ENCODE data around the gene SUSD1. TPM values are rescaled to one million over a fixed set of nuclear protein-coding genes. Genes with fewer than 3 reads are reported as not detected.
A peak's percentile ranks its signal among the peaks of the same experiment; 100 is the strongest.

The SUSD1 gene
- total and polyA plus RNA-seq, 8 donors, result 2.6 to 14.8 (median 4.4) TPM

- no peak for DNase-seq
- no peak for ATAC-seq
- no peaks in the 10 kb centered on the region for H3K36me3 ChIP-seq
- no peaks in the 10 kb centered on the region for H3K27me3 ChIP-seq
- no peaks in the 10 kb centered on the region for H3K4me1 ChIP-seq
- TF ChIP-seq, protein P1, sequence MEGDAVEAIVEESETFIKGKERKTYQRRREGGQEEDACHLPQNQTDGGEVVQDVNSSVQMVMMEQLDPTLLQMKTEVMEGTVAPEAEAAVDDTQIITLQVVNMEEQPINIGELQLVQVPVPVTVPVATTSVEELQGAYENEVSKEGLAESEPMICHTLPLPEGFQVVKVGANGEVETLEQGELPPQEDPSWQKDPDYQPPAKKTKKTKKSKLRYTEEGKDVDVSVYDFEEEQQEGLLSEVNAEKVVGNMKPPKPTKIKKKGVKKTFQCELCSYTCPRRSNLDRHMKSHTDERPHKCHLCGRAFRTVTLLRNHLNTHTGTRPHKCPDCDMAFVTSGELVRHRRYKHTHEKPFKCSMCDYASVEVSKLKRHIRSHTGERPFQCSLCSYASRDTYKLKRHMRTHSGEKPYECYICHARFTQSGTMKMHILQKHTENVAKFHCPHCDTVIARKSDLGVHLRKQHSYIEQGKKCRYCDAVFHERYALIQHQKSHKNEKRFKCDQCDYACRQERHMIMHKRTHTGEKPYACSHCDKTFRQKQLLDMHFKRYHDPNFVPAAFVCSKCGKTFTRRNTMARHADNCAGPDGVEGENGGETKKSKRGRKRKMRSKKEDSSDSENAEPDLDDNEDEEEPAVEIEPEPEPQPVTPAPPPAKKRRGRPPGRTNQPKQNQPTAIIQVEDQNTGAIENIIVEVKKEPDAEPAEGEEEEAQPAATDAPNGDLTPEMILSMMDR (IDR thresholded peaks at IDR 0.05), result no peak
- intact Hi-C loops (cut with DNase I), result no loop called here
- H3K4me3 ChIP-seq, result no peak overlapping the region
- no peaks in the 10 kb centered on the region for H3K9me3 ChIP-seq
- H3K27ac ChIP-seq, result no peak overlapping the region
- WGBS, 2 donors, result 92 to 93% methylated on average over 5 of the region's 5 CpGs
- no peak for FAIRE-seq
Observed at GRCh38 chr9:112042769-112043168, 132.3 kb downstream of the SUSD1 start.

DNA sequence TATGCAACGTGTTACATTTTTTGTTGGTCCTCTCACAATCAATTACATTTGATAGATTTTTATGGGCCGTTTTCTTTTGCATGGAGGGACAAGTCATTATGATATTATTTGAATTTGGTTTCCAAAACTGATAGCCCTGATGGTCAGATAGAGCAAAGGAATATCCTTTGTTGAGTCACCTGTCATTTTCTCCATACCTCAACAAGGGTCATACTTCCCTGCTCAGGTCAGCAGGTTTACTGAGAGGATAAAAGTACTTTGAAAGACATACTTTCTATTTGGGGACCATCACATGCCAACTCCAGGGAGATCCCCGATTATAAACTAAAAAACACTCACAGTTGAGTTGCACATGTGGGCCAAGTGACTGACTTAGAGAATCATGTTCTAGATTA is 132.9 kb downstream of the SUSD1 start:
- H3K9me3 ChIP-seq, result no peaks in the 10 kb centered on the region
- H3K27me3 ChIP-seq, result no peaks in the 10 kb centered on the region
- peak overlapping the region in 2 of 4 donors; percentile 41 to 51 for H3K27ac ChIP-seq
- ATAC-seq, result no peak
- no peak overlapping the region for H3K4me3 ChIP-seq
- H3K36me3 ChIP-seq, result no peaks in the 10 kb centered on the region
- TF ChIP-seq, protein P1 (IDR thresholded peaks at IDR 0.05), result no peak
- intact Hi-C loops (cut with DNase I), result no loop called here
- no peak for FAIRE-seq
- H3K4me1 ChIP-seq, result no peaks in the 10 kb centered on the region
- 70 to 78% methylated on average over 3 of the region's 3 CpGs for WGBS, 2 donors
- no peak for DNase-seq

DNA sequence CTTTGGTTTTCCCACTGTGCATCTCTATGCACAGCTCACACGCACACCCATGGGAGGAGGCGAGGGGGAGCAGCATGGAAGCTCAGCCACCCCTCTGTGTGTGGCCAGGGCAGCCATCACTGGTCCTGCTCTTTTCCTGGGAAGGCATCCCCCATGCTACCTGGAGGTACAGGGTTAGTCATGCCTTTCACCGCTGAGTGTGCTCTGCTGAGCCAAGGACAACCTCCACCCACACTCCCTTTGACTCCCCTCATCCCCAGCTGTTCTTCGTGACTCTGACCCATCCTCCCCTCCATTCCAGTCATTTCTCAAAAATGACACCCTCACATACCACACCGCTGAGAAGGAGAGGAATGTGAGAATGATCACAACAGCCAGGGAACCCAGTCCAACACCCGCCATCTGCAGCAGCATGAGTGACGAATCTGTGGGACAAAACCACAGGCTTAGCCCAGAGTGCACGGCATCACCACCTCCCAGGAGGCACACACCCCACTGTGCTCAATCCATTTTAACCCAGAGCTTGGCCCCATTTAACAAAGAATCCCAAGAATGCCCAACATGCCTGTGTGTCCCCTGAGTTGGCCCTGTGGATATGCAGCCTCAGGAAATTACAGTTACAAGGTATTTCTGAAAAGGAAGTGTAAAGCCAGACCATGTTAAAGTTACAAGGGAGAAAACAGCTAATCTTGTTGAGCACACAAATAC is 133.4 kb downstream of the SUSD1 start:
- H3K27me3 ChIP-seq, result no peaks in the 10 kb centered on the region
- DNase-seq, result peak in 1 of 6 donors; percentile 18
- H3K4me1 ChIP-seq, result no peaks in the 10 kb centered on the region
- FAIRE-seq, result no peak
- WGBS, 2 donors, result 73 to 74% methylated on average over 8 of the region's 8 CpGs
- TF ChIP-seq, protein P1 (IDR thresholded peaks at IDR 0.05), result no peak
- H3K4me3 ChIP-seq, result no peak overlapping the region
- H3K9me3 ChIP-seq, result no peaks in the 10 kb centered on the region
- peak; percentile 48 to 87 (median 77) for ATAC-seq
- peak overlapping the region in 2 of 4 donors; percentile 41 to 51 for H3K27ac ChIP-seq
- no peaks in the 10 kb centered on the region for H3K36me3 ChIP-seq
- intact Hi-C loops (cut with DNase I), result no loop called here

DNA sequence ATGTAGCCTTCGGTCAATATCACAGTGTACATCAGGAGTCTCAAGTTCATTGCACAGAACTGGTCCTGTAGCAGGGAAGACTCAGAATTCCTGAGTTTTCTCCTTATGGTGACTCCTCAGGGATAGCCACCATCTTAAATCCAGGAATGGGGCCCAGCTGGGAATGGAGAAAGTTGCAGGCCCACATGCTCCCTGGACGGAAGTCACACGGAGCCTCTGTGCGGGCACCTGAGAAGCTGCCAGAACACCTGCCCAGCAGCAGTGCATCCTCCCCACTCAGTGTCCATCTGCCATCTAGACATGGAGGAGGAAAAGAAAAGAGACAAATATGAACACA is 133.9 kb downstream of the SUSD1 start:
- Histone ChIP-seq H3K36me3 (no peaks in the 10 kb centered on the region), H3K27me3 (no peaks in the 10 kb centered on the region), H3K9me3 (no peaks in the 10 kb centered on the region), H3K4me3 (no peak overlapping the region), H3K27ac (peak overlapping the region in 1 of 4 donors; percentile 51), H3K4me1 (no peaks in the 10 kb centered on the region)
- intact Hi-C loops (cut with DNase I), result no loop called here
- DNase-seq (no peak), FAIRE-seq (no peak), ATAC-seq (no peak)
- TF ChIP-seq, protein P1 (IDR thresholded peaks at IDR 0.05), result no peak
- WGBS, 2 donors, result 97 to 98% methylated on average over 4 of the region's 4 CpGs

DNA sequence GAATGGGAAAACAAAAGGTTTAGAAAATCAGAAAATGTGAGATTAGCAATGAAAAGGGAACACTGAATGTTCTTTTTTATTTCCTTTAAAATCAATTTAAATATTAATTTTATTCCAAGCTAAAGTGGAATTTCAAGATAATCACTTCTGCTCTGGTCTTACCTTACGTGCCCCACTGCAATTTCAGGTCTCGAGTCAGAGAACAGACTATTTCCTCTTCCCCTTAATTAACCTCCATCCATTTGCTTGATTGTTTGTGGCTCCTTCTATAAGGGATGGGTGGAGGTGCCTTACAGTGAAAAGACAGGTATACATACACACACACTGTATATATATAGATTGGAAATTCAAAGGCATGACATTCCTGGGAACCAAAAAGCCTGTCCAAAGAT is 137.1 kb downstream of the SUSD1 start:
- Histone ChIP-seq H3K4me3 (no peak overlapping the region), H3K4me1 (peaks cover 0 to 9% (median 0%) of the 10 kb centered on the region in 3 donors), H3K27ac (no peak overlapping the region), H3K27me3 (no peaks in the 10 kb centered on the region), H3K9me3 (no peaks in the 10 kb centered on the region), H3K36me3 (no peaks in the 10 kb centered on the region)
- TF ChIP-seq, protein P1 (IDR thresholded peaks at IDR 0.05), result no peak
- DNase-seq (no peak), FAIRE-seq (no peak), ATAC-seq (no peak)
- intact Hi-C loops (cut with DNase I), result no loop called here
- WGBS, 2 donors, result 91 to 93% methylated on average over 2 of the region's 2 CpGs
